Measurements from ENCODE around the gene BCL11A. TPM values are rescaled to one million over a fixed set of nuclear protein-coding genes. Genes with fewer than 3 reads are reported as not detected.

BCL11A gene
- total RNA-seq, 2 donors from 2014 or later, result 14.3 to 16.2 TPM

GRCh38 chr2:60546756-60547420 is 6.6 kb downstream of the BCL11A start:
- Histone ChIP-seq H3K4me1 (peaks cover 20% of the 10 kb centered on the region), H3K4me3 (no peak overlapping the region), H3K9me3 (no peaks in the 10 kb centered on the region), H3K27me3 (no peaks in the 10 kb centered on the region), H3K36me3 (replicated peaks in 1 of 2; ENCODE audit: insufficient read depth in 1 of 2, low read depth in 2 of 2) (peaks cover 0 to 3% of the 10 kb centered on the region in 2 donors), H3K27ac (no peak overlapping the region)
- intact Hi-C loops (cut with DNase I), result no loop called here
- no peak for TF ChIP-seq POLR2A (IDR thresholded peaks at IDR 0.05)
- TF ChIP-seq CTCF (IDR thresholded peaks at IDR 0.05), result no peak
- ATAC-seq (no peak), DNase-seq (no peak)
- WGBS, 2 donors, result 68 to 70% methylated on average over 6 of the region's 6 CpGs

- DNase-seq, result no peak
- peaks cover 28% of the 10 kb centered on the region for H3K4me1 ChIP-seq
- WGBS, 2 donors, result 49 to 53% methylated on average over 9 of the region's 9 CpGs
- TF ChIP-seq POLR2A (IDR thresholded peaks at IDR 0.05), result no peak
- no peak for TF ChIP-seq CTCF (IDR thresholded peaks at IDR 0.05)
- peaks cover 0 to 3% of the 10 kb centered on the region in 2 donors for H3K36me3 ChIP-seq (replicated peaks in 1 of 2; ENCODE audit: insufficient read depth in 1 of 2, low read depth in 2 of 2)
- intact Hi-C loops (cut with DNase I), result no loop called here
- H3K27ac ChIP-seq, result no peak overlapping the region
- no peak overlapping the region for H3K4me3 ChIP-seq
- H3K27me3 ChIP-seq, result no peaks in the 10 kb centered on the region
- no peak for ATAC-seq
- no peaks in the 10 kb centered on the region for H3K9me3 ChIP-seq
Observed at GRCh38 chr2:60544954-60545560, 8.4 kb downstream of the BCL11A start.

GRCh38 chr2:60544062-60544461 is 9.4 kb downstream of the BCL11A start:
- Histone ChIP-seq H3K9me3 (no peaks in the 10 kb centered on the region), H3K27me3 (no peaks in the 10 kb centered on the region), H3K36me3 (replicated peaks in 1 of 2; ENCODE audit: insufficient read depth in 1 of 2, low read depth in 2 of 2) (peaks cover 0 to 3% of the 10 kb centered on the region in 2 donors), H3K27ac (no peak overlapping the region), H3K4me3 (no peak overlapping the region), H3K4me1 (peaks cover 33% of the 10 kb centered on the region)
- TF ChIP-seq POLR2A (IDR thresholded peaks at IDR 0.05) (no peak), CTCF (IDR thresholded peaks at IDR 0.05) (no peak)
- intact Hi-C loops (cut with DNase I), result no loop called here
- ATAC-seq (no peak), DNase-seq (no peak)
- WGBS, 2 donors, result 70 to 87% methylated on average over 7 of the region's 7 CpGs

- Histone ChIP-seq H3K27ac (no peak overlapping the region), H3K9me3 (no peaks in the 10 kb centered on the region), H3K4me3 (no peak overlapping the region), H3K27me3 (no peaks in the 10 kb centered on the region), H3K4me1 (peaks cover 54% of the 10 kb centered on the region), H3K36me3 (replicated peaks in 1 of 2; ENCODE audit: insufficient read depth in 1 of 2, low read depth in 2 of 2) (peaks cover 0 to 3% of the 10 kb centered on the region in 2 donors)
- intact Hi-C loops (cut with DNase I), result no loop called here
- 21 to 39% methylated on average over 3 of the region's 3 CpGs for WGBS, 2 donors
- no peak for DNase-seq
- ATAC-seq, result no peak
- TF ChIP-seq POLR2A (IDR thresholded peaks at IDR 0.05) (no peak), CTCF (IDR thresholded peaks at IDR 0.05) (no peak)
Observed at GRCh38 chr2:60541056-60541651, 12.3 kb downstream of the BCL11A start.
